ENCODE measurements around the gene DNAJC6. TPM values are rescaled to one million over a fixed set of nuclear protein-coding genes. Genes with fewer than 3 reads are reported as not detected.

Gene DNAJC6
- polyA plus RNA-seq, 1 of the 3 experiments (the other 2 are of a cell fraction) = 1.9 TPM

GRCh38 chr1:65359888-65360287, 50.5 kb downstream of the DNAJC6 start (continued):
- TF ChIP-seq USF2 (IDR thresholded peaks at IDR 0.05; ENCODE audit: borderline replicate concordance, low read depth, low read length) (no peak), IRF3 (IDR thresholded peaks at IDR 0.05; ENCODE audit: low read depth, low read length) (no peak), TCF12 (IDR thresholded peaks at IDR 0.05) (no peak), TEAD4 (IDR thresholded peaks at IDR 0.05; ENCODE audit: borderline replicate concordance, insufficient read depth) (no peak), SMC3 (IDR thresholded peaks at IDR 0.05; ENCODE audit: low read depth, low read length) (no peak)

GRCh38 chr1:65360648-65361047, 51.3 kb downstream of the DNAJC6 start:
- H3K36me3 ChIP-seq (replicated peaks in 1 of 2; ENCODE audit: control insufficient read depth in 1 of 2, insufficient read depth in 2 of 2, low read length in 1 of 2) = no peaks in the 10 kb centered on the region
- 76% methylated on average over 5 of the region's 5 CpGs for WGBS (ENCODE audit: low lambda C conversion rate)
- TF ChIP-seq IRF3 (IDR thresholded peaks at IDR 0.05; ENCODE audit: low read depth, low read length) = no peak
- no peak for TF ChIP-seq YY1 (IDR thresholded peaks at IDR 0.05; ENCODE audit: low read depth)
- TF ChIP-seq ZBTB33 (IDR thresholded peaks at IDR 0.05; ENCODE audit: borderline replicate concordance, low read depth) = no peak
- TF ChIP-seq FOXJ3 (CRISPR knock-in tag; IDR thresholded peaks at IDR 0.05) = no peak
- no peak for TF ChIP-seq PBX3 (IDR thresholded peaks at IDR 0.05)
- no peak for TF ChIP-seq MEF2A (IDR thresholded peaks at IDR 0.05; ENCODE audit: borderline replicate concordance, low read depth)
- no peak for TF ChIP-seq RAD21 (IDR thresholded peaks at IDR 0.05; ENCODE audit: low read length)
- no peak for TF ChIP-seq JUND (IDR thresholded peaks at IDR 0.05)
- TF ChIP-seq FOSL2 (IDR thresholded peaks at IDR 0.05; ENCODE audit: borderline replicate concordance, low read depth) = no peak
- H3F3A ChIP-seq (replicated peaks; ENCODE audit: insufficient read depth) = no peaks in the 10 kb centered on the region
- H3K4me2 ChIP-seq = no peak overlapping the region
- H3K9me2 ChIP-seq = no peaks in the 10 kb centered on the region
- no peak overlapping the region for H3K9ac ChIP-seq
- H3K27ac ChIP-seq (ENCODE audit: low read depth in 2 of 2, low read length in 1 of 2) = no peak overlapping the region
- H2AFZ ChIP-seq (ENCODE audit: low read depth) = no peak overlapping the region
- DNase-seq = no peak
- no peak overlapping the region for H3K4me3 ChIP-seq (ENCODE audit: low read depth in 2 of 2, low read length in 1 of 2)
- H3K27me3 ChIP-seq (ENCODE audit: insufficient read depth) = no peaks in the 10 kb centered on the region
- CTCF ChIA-PET = no interaction called here
- H3K4me1 ChIP-seq (ENCODE audit: control insufficient read depth in 1 of 2, insufficient read depth in 2 of 2, low read depth in 1 of 2, low read length in 1 of 2) = peaks cover 0 to 5% of the 10 kb centered on the region in 2 experiments; a peak in 1 of 4 replicates
- H3K79me2 ChIP-seq (ENCODE audit: insufficient read depth) = no peaks in the 10 kb centered on the region
- no peaks in the 10 kb centered on the region for H3K9me3 ChIP-seq
- no peaks in the 10 kb centered on the region for H4K20me1 ChIP-seq (ENCODE audit: insufficient read depth)
- POLR2A ChIA-PET = no interaction called here
